ENCODE data around the gene FBXW9.
A peak's percentile ranks its signal among the peaks of the same experiment; 100 is the strongest.

FBXW9 gene

GRCh38 chr19:12695997-12696365 is 450 bp downstream of the FBXW9 start:
- H3K27ac ChIP-seq (ENCODE audit: low read length) = no peak overlapping the region
- peaks cover 3 to 6% of the 10 kb centered on the region in 2 donors for H3K36me3 ChIP-seq (ENCODE audit: control insufficient read depth in 2 of 2, insufficient read depth in 2 of 2, low read length in 2 of 2)
- H3K4me1 ChIP-seq (ENCODE audit: control insufficient read depth, insufficient read depth, low read length) = peaks cover 18% of the 10 kb centered on the region
- H3K9ac ChIP-seq (ENCODE audit: low read length in 2 of 2) = peak overlapping the region; percentile 92 to 93
- no peaks in the 10 kb centered on the region for H3K27me3 ChIP-seq (ENCODE audit: control insufficient read depth in 1 of 2, insufficient read depth in 2 of 2, low read length in 2 of 2)
- H3K4me3 ChIP-seq (ENCODE audit: low read length in 2 of 2) = peak overlapping the region; percentile 88 to 94
- H3K9me3 ChIP-seq (ENCODE audit: control insufficient read depth in 2 of 2, low read length in 2 of 2) = no peaks in the 10 kb centered on the region

- peak overlapping the region; percentile 42 to 93 for H3K9ac ChIP-seq (ENCODE audit: low read length in 2 of 2)
- H3K27ac ChIP-seq (ENCODE audit: low read length) = no peak overlapping the region
- H3K4me3 ChIP-seq (ENCODE audit: low read length in 2 of 2) = peak overlapping the region; percentile 88 to 94
These were observed 917 bp downstream of the FBXW9 start for GRCh38 chr19:12695514-12695913.

GRCh38 chr19:12695096-12695495 is 1.3 kb downstream of the FBXW9 start:
- H3K36me3 ChIP-seq (ENCODE audit: control insufficient read depth in 2 of 2, insufficient read depth in 2 of 2, low read length in 2 of 2) = peaks cover 0 to 3% of the 10 kb centered on the region in 2 donors
- H3K9me3 ChIP-seq (ENCODE audit: control insufficient read depth in 2 of 2, low read length in 2 of 2) = no peaks in the 10 kb centered on the region
- no peaks in the 10 kb centered on the region for H3K27me3 ChIP-seq (ENCODE audit: control insufficient read depth in 1 of 2, insufficient read depth in 2 of 2, low read length in 2 of 2)
- H3K9ac ChIP-seq (ENCODE audit: low read length in 2 of 2) = peak overlapping the region in 1 of 2 donors; percentile 93
- no peak overlapping the region for H3K27ac ChIP-seq (ENCODE audit: low read length)
- H3K4me1 ChIP-seq (ENCODE audit: control insufficient read depth, insufficient read depth, low read length) = peaks cover 18% of the 10 kb centered on the region
- peak overlapping the region in 1 of 2 donors; percentile 94 for H3K4me3 ChIP-seq (ENCODE audit: low read length in 2 of 2)

More at GRCh38 chr19:12695514-12695913, 917 bp downstream of the FBXW9 start:
- Histone ChIP-seq H3K36me3 (ENCODE audit: control insufficient read depth in 2 of 2, insufficient read depth in 2 of 2, low read length in 2 of 2) (peaks cover 0 to 3% of the 10 kb centered on the region in 2 donors), H3K27me3 (ENCODE audit: control insufficient read depth in 1 of 2, insufficient read depth in 2 of 2, low read length in 2 of 2) (no peaks in the 10 kb centered on the region), H3K4me1 (ENCODE audit: control insufficient read depth, insufficient read depth, low read length) (peaks cover 18% of the 10 kb centered on the region), H3K9me3 (ENCODE audit: control insufficient read depth in 2 of 2, low read length in 2 of 2) (no peaks in the 10 kb centered on the region)

GRCh38 chr19:12694641-12695040 is 1.8 kb downstream of the FBXW9 start:
- peaks cover 18% of the 10 kb centered on the region for H3K4me1 ChIP-seq (ENCODE audit: control insufficient read depth, insufficient read depth, low read length)
- H3K4me3 ChIP-seq (ENCODE audit: low read length in 2 of 2) = no peak overlapping the region
- H3K9ac ChIP-seq (ENCODE audit: low read length in 2 of 2) = no peak overlapping the region
- no peak overlapping the region for H3K27ac ChIP-seq (ENCODE audit: low read length)
- H3K27me3 ChIP-seq (ENCODE audit: control insufficient read depth in 1 of 2, insufficient read depth in 2 of 2, low read length in 2 of 2) = no peaks in the 10 kb centered on the region
- peaks cover 0 to 3% of the 10 kb centered on the region in 2 donors for H3K36me3 ChIP-seq (ENCODE audit: control insufficient read depth in 2 of 2, insufficient read depth in 2 of 2, low read length in 2 of 2)
- no peaks in the 10 kb centered on the region for H3K9me3 ChIP-seq (ENCODE audit: control insufficient read depth in 2 of 2, low read length in 2 of 2)

GRCh38 chr19:12692960-12693359 is 3.5 kb downstream of the FBXW9 start:
- Histone ChIP-seq H3K9ac (ENCODE audit: low read length in 2 of 2) (no peak overlapping the region), H3K4me1 (ENCODE audit: control insufficient read depth, insufficient read depth, low read length) (peaks cover 18% of the 10 kb centered on the region), H3K9me3 (ENCODE audit: control insufficient read depth in 2 of 2, low read length in 2 of 2) (no peaks in the 10 kb centered on the region), H3K27ac (ENCODE audit: low read length) (no peak overlapping the region), H3K36me3 (ENCODE audit: control insufficient read depth in 2 of 2, insufficient read depth in 2 of 2, low read length in 2 of 2) (peaks cover 0 to 2% of the 10 kb centered on the region in 2 donors), H3K27me3 (ENCODE audit: control insufficient read depth in 1 of 2, insufficient read depth in 2 of 2, low read length in 2 of 2) (no peaks in the 10 kb centered on the region), H3K4me3 (ENCODE audit: low read length in 2 of 2) (no peak overlapping the region)

- H3K4me1 ChIP-seq (ENCODE audit: control insufficient read depth, insufficient read depth, low read length) = no peaks in the 10 kb centered on the region
- H3K4me3 ChIP-seq (ENCODE audit: low read length in 2 of 2) = no peak overlapping the region
- no peaks in the 10 kb centered on the region for H3K27me3 ChIP-seq (ENCODE audit: control insufficient read depth in 1 of 2, insufficient read depth in 2 of 2, low read length in 2 of 2)
- peaks cover 0 to 2% of the 10 kb centered on the region in 2 donors for H3K36me3 ChIP-seq (ENCODE audit: control insufficient read depth in 2 of 2, insufficient read depth in 2 of 2, low read length in 2 of 2)
- no peaks in the 10 kb centered on the region for H3K9me3 ChIP-seq (ENCODE audit: control insufficient read depth in 2 of 2, low read length in 2 of 2)
- H3K9ac ChIP-seq (ENCODE audit: low read length in 2 of 2) = no peak overlapping the region
- H3K27ac ChIP-seq (ENCODE audit: low read length) = no peak overlapping the region
These were observed 6.7 kb downstream of the FBXW9 start for GRCh38 chr19:12689581-12690216.

- Histone ChIP-seq H3K4me1 (ENCODE audit: control insufficient read depth, insufficient read depth, low read length) (no peaks in the 10 kb centered on the region), H3K4me3 (ENCODE audit: low read length in 2 of 2) (no peak overlapping the region), H3K27ac (ENCODE audit: low read length) (no peak overlapping the region), H3K9ac (ENCODE audit: low read length in 2 of 2) (no peak overlapping the region), H3K9me3 (ENCODE audit: control insufficient read depth in 2 of 2, low read length in 2 of 2) (no peaks in the 10 kb centered on the region), H3K27me3 (ENCODE audit: control insufficient read depth in 1 of 2, insufficient read depth in 2 of 2, low read length in 2 of 2) (no peaks in the 10 kb centered on the region), H3K36me3 (ENCODE audit: control insufficient read depth in 2 of 2, insufficient read depth in 2 of 2, low read length in 2 of 2) (peaks cover 0 to 2% of the 10 kb centered on the region in 2 donors)
These were observed 7.4 kb downstream of the FBXW9 start for GRCh38 chr19:12689012-12689411.

- Histone ChIP-seq H3K4me1 (ENCODE audit: control insufficient read depth, insufficient read depth, low read length) (no peaks in the 10 kb centered on the region), H3K27ac (ENCODE audit: low read length) (no peak within 1 kb of the TSS), H3K4me3 (ENCODE audit: low read length in 2 of 2) (no peak within 1 kb of the TSS), H3K9ac (ENCODE audit: low read length in 2 of 2) (no peak within 1 kb of the TSS), H3K36me3 (ENCODE audit: control insufficient read depth in 2 of 2, insufficient read depth in 2 of 2, low read length in 2 of 2) (peaks cover 0 to 2% of the 10 kb centered on the region in 2 donors), H3K27me3 (ENCODE audit: control insufficient read depth in 1 of 2, insufficient read depth in 2 of 2, low read length in 2 of 2) (no peaks in the 10 kb centered on the region), H3K9me3 (ENCODE audit: control insufficient read depth in 2 of 2, low read length in 2 of 2) (no peaks in the 10 kb centered on the region)
These were observed 8.8 kb downstream of the FBXW9 start, which contains the start of gene GNG14 for GRCh38 chr19:12687496-12688196. GNG14 (plus strand) TSS chr19:12687998; CDS start chr19:12688049, 51 bp downstream.

GRCh38 chr19:12685831-12686230 is 10.6 kb downstream of the FBXW9 start:
- Histone ChIP-seq H3K27me3 (ENCODE audit: control insufficient read depth in 1 of 2, insufficient read depth in 2 of 2, low read length in 2 of 2) (no peaks in the 10 kb centered on the region), H3K4me3 (ENCODE audit: low read length in 2 of 2) (no peak overlapping the region), H3K9ac (ENCODE audit: low read length in 2 of 2) (no peak overlapping the region), H3K9me3 (ENCODE audit: control insufficient read depth in 2 of 2, low read length in 2 of 2) (no peaks in the 10 kb centered on the region), H3K36me3 (ENCODE audit: control insufficient read depth in 2 of 2, insufficient read depth in 2 of 2, low read length in 2 of 2) (peaks cover 0 to 2% of the 10 kb centered on the region in 2 donors), H3K27ac (ENCODE audit: low read length) (no peak overlapping the region), H3K4me1 (ENCODE audit: control insufficient read depth, insufficient read depth, low read length) (no peaks in the 10 kb centered on the region)

- Histone ChIP-seq H3K4me3 (ENCODE audit: low read length in 2 of 2) (peak within 1 kb of the TSS; percentile 92 to 98), H3K9ac (ENCODE audit: low read length in 2 of 2) (peak within 1 kb of the TSS; percentile 90 to 98), H3K27ac (ENCODE audit: low read length) (peak within 1 kb of the TSS; percentile 94), H3K36me3 (ENCODE audit: control insufficient read depth in 2 of 2, insufficient read depth in 2 of 2, low read length in 2 of 2) (peaks cover 20 to 28% of the 10 kb centered on the region in 2 donors), H3K4me1 (ENCODE audit: control insufficient read depth, insufficient read depth, low read length) (peaks cover 12% of the 10 kb centered on the region), H3K9me3 (ENCODE audit: control insufficient read depth in 2 of 2, low read length in 2 of 2) (no peaks in the 10 kb centered on the region), H3K27me3 (ENCODE audit: control insufficient read depth in 1 of 2, insufficient read depth in 2 of 2, low read length in 2 of 2) (no peaks in the 10 kb centered on the region)
These were observed 15.1 kb downstream of the FBXW9 start, which contains the start of gene DHPS for GRCh38 chr19:12681074-12681987. DHPS (minus strand) TSS chr19:12681880; CDS start chr19:12681766, 114 bp downstream.
